Large intestine (tissue), 3 donors: ENCODE data around the gene RIN2. TPM values are rescaled to one million over a fixed set of nuclear protein-coding genes. Genes with fewer than 3 reads are reported as not detected.
"Not testable (repeated sequence)": the region's sequence is repeated elsewhere in the genome, so short reads cannot be mapped to it uniquely, and the experiment has no call there.

ENCODE experiments used
- DNase-seq, 2 donors: peaks; one replicate each; pipeline versions ENCODE4 v3.0.0 to v3.0.0-alpha.2; 2013
- H3K27ac ChIP-seq: one replicate; pipeline ENCODE4 v1.5.1; 2013; ENCODE audit warnings: low read length
- H3K27me3 ChIP-seq: 2 replicates; pipeline ENCODE4 v1.6.1; 2013; ENCODE audit warnings: low read length; ENCODE audit not compliant: control insufficient read depth, insufficient read depth
- H3K36me3 ChIP-seq: 2 replicates; pipeline ENCODE4 v1.6.1; 2013; ENCODE audit warnings: low read length; ENCODE audit not compliant: control insufficient read depth, insufficient read depth
- H3K4me1 ChIP-seq: one replicate; pipeline ENCODE4 v1.6.1; 2013; ENCODE audit warnings: low read length; ENCODE audit not compliant: control insufficient read depth, insufficient read depth
- H3K4me3 ChIP-seq: one replicate; pipeline ENCODE4 v1.5.1; 2013; ENCODE audit warnings: low read length
- H3K9me3 ChIP-seq: one replicate; pipeline ENCODE4 v1.6.1; 2013; ENCODE audit warnings: mild to moderate bottlenecking, low read depth, low read length, moderate library complexity; ENCODE audit not compliant: control insufficient read depth
- WGBS: methylation state at CpG from one replicate; pipeline ENCODE4 v1.1.5; 2013; ENCODE audit warnings: low lambda C conversion rate; ENCODE audit not compliant: insufficient coverage; 5-methylcytosine and 5-hydroxymethylcytosine counted together
- polyA plus RNA-seq: library from polyadenylated mRNA; unstranded; fragments of 120-200 nt; gene quantifications from one replicate; pipeline ENCODE4 v1.2.1, GENCODE V29; 2013

Gene RIN2
- polyA plus RNA-seq, 1 donor: 20.3 TPM

GRCh38 chr20:19794941-19795340 lies 36.9 kb downstream of the RIN2 start:
- no peaks in the 10 kb centered on the region for H3K36me3 ChIP-seq
- H3K9me3 ChIP-seq: no peaks in the 10 kb centered on the region
- H3K4me3 ChIP-seq: no peak overlapping the region
- WGBS: 80% methylated on average over 1 of the region's 5 CpGs
- no peak for DNase-seq
- H3K27me3 ChIP-seq: no peaks in the 10 kb centered on the region
- no peaks in the 10 kb centered on the region for H3K4me1 ChIP-seq
- no peak overlapping the region for H3K27ac ChIP-seq

- Histone ChIP-seq H3K9me3 (no peaks in the 10 kb centered on the region), H3K27me3 (no peaks in the 10 kb centered on the region), H3K4me1 (peaks cover 6% of the 10 kb centered on the region), H3K27ac (no peak overlapping the region), H3K4me3 (no peak overlapping the region), H3K36me3 (peaks cover 12% of the 10 kb centered on the region)
- DNase-seq: no peak
- WGBS: 100% methylated on average over 4 of the region's 5 CpGs
Measured at GRCh38 chr20:19799325-19799724, 41.3 kb downstream of the RIN2 start.

DNA sequence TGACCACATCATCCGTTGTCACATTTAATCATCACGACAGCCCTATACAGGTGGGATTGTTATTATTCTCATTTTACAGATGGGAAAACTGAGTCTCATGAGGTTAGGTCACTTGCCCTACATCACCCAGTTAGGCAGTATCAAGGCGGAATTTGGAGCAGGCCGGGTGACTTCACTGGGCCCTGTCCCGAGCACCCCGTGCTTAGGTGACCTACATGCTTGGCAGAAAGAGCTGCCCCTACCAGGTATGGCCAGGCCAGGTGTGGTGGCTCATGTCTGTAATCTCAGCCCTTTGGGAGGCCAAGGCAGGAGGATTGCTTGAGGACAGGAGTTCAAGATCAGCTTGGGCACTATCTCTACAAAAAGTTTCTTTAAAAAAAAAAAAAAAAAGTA lies 44.0 kb downstream of the RIN2 start:
- no peaks in the 10 kb centered on the region for H3K27me3 ChIP-seq
- H3K36me3 ChIP-seq: peaks cover 12% of the 10 kb centered on the region
- no peak for DNase-seq
- H3K9me3 ChIP-seq: no peaks in the 10 kb centered on the region
- H3K4me3 ChIP-seq: no peak overlapping the region
- H3K4me1 ChIP-seq: peaks cover 6% of the 10 kb centered on the region
- peak overlapping the region; percentile 43 for H3K27ac ChIP-seq
- no CpG with 5 or more reads among the region's 6 CpGs for WGBS

DNA sequence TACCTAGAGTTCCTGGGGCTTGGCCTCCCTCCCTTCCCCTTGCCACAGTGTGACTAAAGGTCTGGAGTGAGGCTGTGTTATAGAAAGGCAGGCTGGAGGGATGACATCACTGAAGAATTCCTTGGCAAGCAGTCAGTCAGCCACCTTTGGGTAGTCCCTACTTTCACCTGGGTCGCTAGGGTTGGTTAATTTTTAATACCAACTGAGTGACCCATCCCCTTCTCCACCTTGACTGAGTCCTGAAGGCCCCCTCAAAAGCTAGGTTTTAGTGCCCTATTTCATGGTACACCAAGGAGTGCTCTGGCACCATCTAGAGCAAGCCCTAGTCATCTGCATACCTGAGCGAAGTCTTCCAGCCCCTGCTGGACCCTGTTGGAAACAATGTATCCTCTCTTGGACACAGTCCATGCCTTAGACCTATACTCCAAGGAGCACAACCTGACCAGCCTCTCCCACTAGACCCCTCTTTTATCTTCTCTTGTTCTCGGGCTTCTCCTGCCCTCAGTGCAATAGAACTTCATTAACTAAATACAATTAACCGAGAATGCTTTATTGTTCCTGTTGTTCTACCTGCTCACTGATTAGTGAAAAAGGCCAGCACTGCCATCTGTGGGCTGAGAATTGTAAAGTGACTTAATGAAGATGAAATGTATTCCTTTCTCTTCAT lies 44.6 kb downstream of the RIN2 start:
- Histone ChIP-seq H3K4me3 (no peak overlapping the region), H3K27me3 (no peaks in the 10 kb centered on the region), H3K4me1 (peaks cover 6% of the 10 kb centered on the region), H3K27ac (peak overlapping the region; percentile 43), H3K36me3 (peaks cover 12% of the 10 kb centered on the region), H3K9me3 (no peaks in the 10 kb centered on the region)
- peak; percentile 37 to 77 for DNase-seq
- 43% methylated on average over 1 of the region's 4 CpGs for WGBS

GRCh38 chr20:19806276-19806675 lies 48.2 kb downstream of the RIN2 start:
- H3K36me3 ChIP-seq, H3K4me3 ChIP-seq, DNase-seq, H3K27ac ChIP-seq, H3K9me3 ChIP-seq, H3K27me3 ChIP-seq: not testable (repeated sequence)
- H3K4me1 ChIP-seq: peaks cover 19% of the 10 kb centered on the region
- WGBS: no CpG with 5 or more reads among the region's 7 CpGs

- H3K4me1 ChIP-seq: peaks cover 19% of the 10 kb centered on the region
- H3K36me3 ChIP-seq: peaks cover 8% of the 10 kb centered on the region
- DNase-seq: no peak
- no CpG with 5 or more reads among the region's 4 CpGs for WGBS
- no peak overlapping the region for H3K4me3 ChIP-seq
- H3K9me3 ChIP-seq: no peaks in the 10 kb centered on the region
- no peaks in the 10 kb centered on the region for H3K27me3 ChIP-seq
- H3K27ac ChIP-seq: no peak overlapping the region
Measured at GRCh38 chr20:19806806-19807190, 48.7 kb downstream of the RIN2 start.

- peaks cover 13% of the 10 kb centered on the region for H3K4me1 ChIP-seq
- H3K27ac ChIP-seq: no peak overlapping the region
- DNase-seq: no peak
- no peaks in the 10 kb centered on the region for H3K9me3 ChIP-seq
- H3K4me3 ChIP-seq: no peak overlapping the region
- H3K36me3 ChIP-seq: peaks cover 4% of the 10 kb centered on the region
- H3K27me3 ChIP-seq: no peaks in the 10 kb centered on the region
Measured at GRCh38 chr20:19807191-19807945, 49.3 kb downstream of the RIN2 start.
